PFSK-1 (cell line): Measurements from ENCODE around the gene CYSLTR2.

Source experiments
- FOXP2 ChIP-seq: optimal IDR thresholded peaks from 2 replicates; pipeline ENCODE3; 2011; ENCODE audit warnings: borderline replicate concordance, control low read depth, inconsistent platforms; ENCODE audit not compliant: insufficient read depth; ENCODE audit errors: extremely low read length, extremely low read depth
- POLR2AphosphoS5 ChIP-seq: IDR thresholded peaks from 2 replicates; pipeline ENCODE4 v1.6.1; 2012; ENCODE audit warnings: low read depth, mild to moderate bottlenecking, control low read depth, low read length, moderate library complexity
- SIN3A ChIP-seq: IDR thresholded peaks from 2 replicates; pipeline ENCODE4 v1.6.1; 2012; ENCODE audit warnings: mild to moderate bottlenecking, low read length, moderate library complexity, borderline replicate concordance; ENCODE audit not compliant: insufficient read depth
- TAF1 ChIP-seq: IDR thresholded peaks from 2 replicates; pipeline ENCODE4 v1.6.1; 2012; ENCODE audit warnings: low read length, control low read depth, borderline replicate concordance; ENCODE audit not compliant: insufficient read depth
- TF ChIP-seq, protein P1 (sequence below), 2 experiments: IDR thresholded peaks; 2 replicates each; pipeline versions ENCODE4 v1.6.1 to v1.8.0; 2011 to 2012; ENCODE audit warnings: low read depth in 2 of 2, low read length in 2 of 2, control low read depth in 1 of 2, inconsistent platforms in 1 of 2, mild to moderate bottlenecking in 1 of 2, moderate library complexity in 1 of 2; ENCODE audit not compliant: insufficient read depth in 1 of 2

The CYSLTR2 gene

DNA sequence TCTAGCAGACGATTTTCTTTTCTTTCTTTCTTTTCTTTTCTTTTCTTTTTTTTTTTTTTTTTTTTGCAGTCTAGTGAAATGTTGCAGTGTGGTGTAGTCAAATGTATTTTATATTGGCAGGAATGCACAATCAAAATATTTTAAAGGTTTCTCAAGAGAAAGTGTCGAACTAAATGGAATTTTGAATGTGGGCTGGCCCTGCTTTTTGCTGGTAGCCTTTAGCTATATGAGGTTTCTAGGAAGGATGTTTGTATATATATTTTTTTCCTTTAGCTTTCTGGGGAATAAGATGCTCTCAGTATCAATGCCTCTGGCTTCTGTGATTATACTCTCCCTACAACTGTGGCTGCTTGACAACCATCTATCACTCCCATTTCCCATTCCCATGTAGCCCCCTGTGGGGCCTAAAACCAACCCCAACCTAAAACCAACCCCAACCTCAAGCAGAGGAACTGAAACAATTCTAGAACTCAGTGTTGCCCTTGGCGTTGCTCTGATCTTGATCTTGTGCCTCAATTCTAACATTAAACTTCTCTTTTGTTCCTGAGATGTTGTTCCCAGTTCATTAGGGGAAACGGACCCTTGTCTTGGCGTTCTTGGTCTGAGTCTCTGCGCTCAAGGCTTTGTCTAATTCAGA, 27.1 kb downstream of the CYSLTR2 start:
- no peak for TF ChIP-seq SIN3A
- TF ChIP-seq, protein P1, sequence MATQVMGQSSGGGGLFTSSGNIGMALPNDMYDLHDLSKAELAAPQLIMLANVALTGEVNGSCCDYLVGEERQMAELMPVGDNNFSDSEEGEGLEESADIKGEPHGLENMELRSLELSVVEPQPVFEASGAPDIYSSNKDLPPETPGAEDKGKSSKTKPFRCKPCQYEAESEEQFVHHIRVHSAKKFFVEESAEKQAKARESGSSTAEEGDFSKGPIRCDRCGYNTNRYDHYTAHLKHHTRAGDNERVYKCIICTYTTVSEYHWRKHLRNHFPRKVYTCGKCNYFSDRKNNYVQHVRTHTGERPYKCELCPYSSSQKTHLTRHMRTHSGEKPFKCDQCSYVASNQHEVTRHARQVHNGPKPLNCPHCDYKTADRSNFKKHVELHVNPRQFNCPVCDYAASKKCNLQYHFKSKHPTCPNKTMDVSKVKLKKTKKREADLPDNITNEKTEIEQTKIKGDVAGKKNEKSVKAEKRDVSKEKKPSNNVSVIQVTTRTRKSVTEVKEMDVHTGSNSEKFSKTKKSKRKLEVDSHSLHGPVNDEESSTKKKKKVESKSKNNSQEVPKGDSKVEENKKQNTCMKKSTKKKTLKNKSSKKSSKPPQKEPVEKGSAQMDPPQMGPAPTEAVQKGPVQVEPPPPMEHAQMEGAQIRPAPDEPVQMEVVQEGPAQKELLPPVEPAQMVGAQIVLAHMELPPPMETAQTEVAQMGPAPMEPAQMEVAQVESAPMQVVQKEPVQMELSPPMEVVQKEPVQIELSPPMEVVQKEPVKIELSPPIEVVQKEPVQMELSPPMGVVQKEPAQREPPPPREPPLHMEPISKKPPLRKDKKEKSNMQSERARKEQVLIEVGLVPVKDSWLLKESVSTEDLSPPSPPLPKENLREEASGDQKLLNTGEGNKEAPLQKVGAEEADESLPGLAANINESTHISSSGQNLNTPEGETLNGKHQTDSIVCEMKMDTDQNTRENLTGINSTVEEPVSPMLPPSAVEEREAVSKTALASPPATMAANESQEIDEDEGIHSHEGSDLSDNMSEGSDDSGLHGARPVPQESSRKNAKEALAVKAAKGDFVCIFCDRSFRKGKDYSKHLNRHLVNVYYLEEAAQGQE (IDR thresholded peaks at IDR 0.05; ENCODE audit: insufficient read depth in 1 of 2, low read depth in 2 of 2, low read length in 2 of 2), result no peak
- TF ChIP-seq POLR2AphosphoS5, result no peak
- TF ChIP-seq FOXP2, result no peak
- no peak for TF ChIP-seq TAF1

DNA sequence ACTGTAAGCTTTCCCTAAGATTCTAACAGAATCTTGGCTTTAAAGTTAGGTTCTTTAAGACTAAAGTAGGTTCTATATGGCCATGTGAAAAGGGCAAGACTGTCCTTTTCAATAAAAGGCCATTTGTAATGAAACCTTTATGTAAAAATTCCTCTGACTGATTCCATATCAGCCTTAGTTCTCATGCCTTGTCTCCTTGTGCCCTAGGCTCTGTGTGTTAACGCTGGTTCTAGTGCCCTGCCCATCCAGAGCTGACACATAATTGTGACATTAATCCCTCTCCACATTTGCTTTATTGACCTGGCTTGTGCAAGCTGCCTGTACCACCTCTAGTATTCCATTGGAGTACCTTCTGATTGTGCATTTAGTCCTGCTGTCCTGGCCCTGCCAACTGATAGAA, 28.2 kb downstream of the CYSLTR2 start:
- TF ChIP-seq FOXP2, result no peak
- TF ChIP-seq SIN3A, result no peak
- no peak for TF ChIP-seq TAF1
- TF ChIP-seq, protein P1 (IDR thresholded peaks at IDR 0.05; ENCODE audit: insufficient read depth in 1 of 2, low read depth in 2 of 2, low read length in 2 of 2), result no peak
- TF ChIP-seq POLR2AphosphoS5, result no peak

DNA sequence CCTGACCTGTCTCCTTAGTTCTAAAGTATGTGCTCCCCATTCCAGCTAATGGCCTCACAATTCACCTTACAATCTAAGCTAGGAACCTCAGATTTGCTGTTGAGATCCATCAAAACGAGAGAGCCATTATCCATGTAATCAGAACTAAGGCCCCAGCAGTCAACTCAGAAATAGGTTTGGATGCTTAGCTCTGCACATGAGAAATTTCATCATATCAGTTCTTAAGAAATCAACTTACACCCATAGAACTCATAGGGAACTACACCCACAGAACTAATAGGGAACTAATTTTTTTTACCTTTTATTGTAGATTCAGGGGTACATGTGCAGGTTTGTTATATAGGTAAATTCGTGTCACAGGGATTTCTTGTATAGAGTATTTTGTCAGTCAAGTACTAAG, 28.7 kb downstream of the CYSLTR2 start:
- TF ChIP-seq SIN3A, result no peak
- TF ChIP-seq TAF1, result no peak
- no peak for TF ChIP-seq POLR2AphosphoS5
- no peak for TF ChIP-seq FOXP2
- TF ChIP-seq, protein P1 (IDR thresholded peaks at IDR 0.05; ENCODE audit: insufficient read depth in 1 of 2, low read depth in 2 of 2, low read length in 2 of 2), result no peak

DNA sequence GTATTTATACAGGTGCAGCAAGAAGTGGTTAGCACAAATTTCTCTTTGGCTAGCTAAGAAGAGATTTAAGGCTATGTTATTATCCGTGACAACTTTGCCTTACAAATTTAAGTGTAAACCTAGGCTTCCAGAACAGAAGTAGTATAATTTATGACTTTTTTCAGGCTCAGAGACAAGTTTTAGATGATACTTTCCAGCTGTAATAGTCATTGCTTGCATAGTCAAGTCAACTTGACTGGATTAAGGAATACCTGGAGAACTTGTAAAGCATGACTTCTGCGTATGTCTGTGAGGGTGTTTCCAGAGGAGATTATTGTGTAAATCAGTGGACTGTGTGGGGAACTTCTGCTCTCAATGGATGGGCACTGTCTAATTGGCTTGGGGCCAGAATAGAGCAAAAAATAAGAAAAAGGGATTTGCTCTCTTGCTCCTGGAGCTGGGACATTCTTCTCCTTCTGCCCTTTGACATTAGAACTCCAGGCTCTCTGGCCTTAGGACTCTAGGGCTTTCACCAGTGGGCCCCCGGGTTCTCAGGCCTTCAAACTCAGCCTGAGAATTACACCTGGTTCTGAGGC, 33.0 kb downstream of the CYSLTR2 start:
- no peak for TF ChIP-seq POLR2AphosphoS5
- TF ChIP-seq TAF1, result no peak
- TF ChIP-seq SIN3A, result no peak
- TF ChIP-seq FOXP2, result no peak
- TF ChIP-seq, protein P1 (IDR thresholded peaks at IDR 0.05; ENCODE audit: insufficient read depth in 1 of 2, low read depth in 2 of 2, low read length in 2 of 2), result no peak

DNA sequence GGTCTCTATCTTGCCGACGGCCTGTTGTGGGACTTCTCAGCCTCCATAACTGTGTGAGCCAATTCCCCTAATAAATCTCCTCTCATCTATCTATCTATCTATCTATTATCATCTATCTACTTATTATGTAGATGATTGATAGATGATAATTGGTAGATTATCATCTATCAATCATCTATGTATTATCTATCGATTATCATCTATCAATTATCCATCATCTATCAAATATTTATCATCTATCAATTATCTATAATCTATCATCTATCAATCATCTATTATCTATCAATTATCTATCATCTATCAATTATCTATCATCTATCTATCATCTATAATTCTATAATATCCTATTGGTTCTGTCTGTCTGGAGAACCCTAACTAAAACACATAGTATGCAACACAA, 33.5 kb downstream of the CYSLTR2 start:
- TF ChIP-seq POLR2AphosphoS5, result no peak
- no peak for TF ChIP-seq TAF1
- TF ChIP-seq SIN3A, result no peak
- TF ChIP-seq, protein P1 (IDR thresholded peaks at IDR 0.05; ENCODE audit: insufficient read depth in 1 of 2, low read depth in 2 of 2, low read length in 2 of 2), result no peak
- TF ChIP-seq FOXP2, result no peak
